CD4-positive, alpha-beta T cell treated with Interferon alpha-2 for 1 hour (primary cell): Measurements from ENCODE around the gene HAGH.

ENCODE experiments used
- DNase-seq, 2 donors: peaks; one replicate each; pipeline ENCODE4 v3.0.0-alpha.2; 2020 to 2022

HAGH gene

GRCh38 chr16:1760911-1761310, 65.7 kb downstream of the HAGH start:
- DNase-seq, result no peak

GRCh38 chr16:1759511-1759910, 67.1 kb downstream of the HAGH start:
- DNase-seq, result no peak

GRCh38 chr16:1758923-1759322, 67.7 kb downstream of the HAGH start:
- no peak for DNase-seq

- DNase-seq, result no peak
Observed at GRCh38 chr16:1757714-1758461, 68.7 kb downstream of the HAGH start.
